HepG2 (cell line): ENCODE measurements around the gene PLCB1. TPM values are rescaled to one million over a fixed set of nuclear protein-coding genes. Genes with fewer than 3 reads are reported as not detected.

Source experiments
- CEBPG ChIP-seq: IDR thresholded peaks from 2 replicates; pipeline ENCODE4 v1.6.1; 2016
- ETV6 ChIP-seq: sonication (generic); formaldehyde crosslinking; conservative IDR thresholded peaks from 2 replicates; pipeline ENCODE4 v1.4.0; 2020; ENCODE audit warnings: missing genetic modification reagents
- HDAC2 ChIP-seq: sonication (generic); formaldehyde crosslinking; IDR thresholded peaks from 2 replicates; pipeline ENCODE4 v1.4.0; 2020; ENCODE audit warnings: missing genetic modification reagents
- TAF1 ChIP-seq: sonication (generic); formaldehyde crosslinking; IDR thresholded peaks from 2 replicates; pipeline ENCODE4 v1.4.0; 2020; ENCODE audit warnings: missing genetic modification reagents
- ZNF281 ChIP-seq: sonication (generic); formaldehyde crosslinking; IDR thresholded peaks from 2 replicates; pipeline ENCODE4 v1.4.0; 2020; ENCODE audit warnings: missing genetic modification reagents, borderline replicate concordance
- ZNF629 ChIP-seq: sonication (generic); formaldehyde crosslinking; conservative IDR thresholded peaks from 2 replicates; pipeline ENCODE4 v1.5.0; 2020; ENCODE audit warnings: missing genetic modification reagents
- ZNF687 ChIP-seq: sonication (generic); formaldehyde crosslinking; IDR thresholded peaks from 2 replicates; pipeline ENCODE4 v1.5.1; 2020; ENCODE audit warnings: mild to moderate bottlenecking, missing genetic modification reagents, moderate library complexity
- ZSCAN29 ChIP-seq: sonication (generic); formaldehyde crosslinking; conservative IDR thresholded peaks from 2 replicates; pipeline ENCODE4 v1.4.0; 2020; ENCODE audit warnings: mild to moderate bottlenecking, missing genetic modification reagents
- polyA plus RNA-seq, 8 experiments: library from polyadenylated mRNA; depleted of rRNA in 3 of 8; stranded (reverse) in 7 of 8; unstranded in 1 of 8; fragments of >200 nt; fragmentation: Illumina TruSeq in 4 of 8; extraction: Trizol in 4 of 8; gene quantifications; 2 replicates each; pipeline versions ENCODE4 v1.2.1 to v1.2.3, GENCODE V29; 2011 to 2016; ENCODE audit warnings: low read depth in 4 of 8, missing spikeins in 1 of 8, mixed read lengths in 1 of 8; ENCODE audit not compliant: insufficient read depth in 1 of 8
- total RNA-seq, 5 experiments: library from RNA; depleted of rRNA; stranded (reverse); fragments of >200 nt; fragmentation: Illumina TruSeq; extraction: Trizol; gene quantifications; 2 replicates each; pipeline ENCODE4 v1.2.3, GENCODE V29; 2016; ENCODE audit warnings: low read depth in 1 of 5
- TF ChIP-seq, protein P1 (sequence below), 2 experiments: sonication (generic) in 1 of 2; formaldehyde crosslinking in 1 of 2; IDR thresholded peaks; 2 replicates each; pipeline versions ENCODE4 v1.4.0 to v1.6.1; 2018 to 2020; ENCODE audit warnings: missing genetic modification reagents in 2 of 2, borderline replicate concordance in 1 of 2, low read depth in 1 of 2, mild to moderate bottlenecking in 1 of 2, missing biosample characterization in 1 of 2
- TF ChIP-seq, protein P2 (sequence below): IDR thresholded peaks from 2 replicates; pipeline ENCODE4 v1.6.1; 2016; ENCODE audit warnings: low read depth
- TF ChIP-seq, protein P3 (sequence below): sonication (generic); formaldehyde crosslinking; IDR thresholded peaks from 2 replicates; pipeline ENCODE4 v1.4.0; 2020; ENCODE audit warnings: missing genetic modification reagents, borderline replicate concordance
- TF ChIP-seq, protein P4 (sequence below): IDR thresholded peaks from 2 replicates; pipeline ENCODE4 v1.4.0; 2020; ENCODE audit warnings: mild to moderate bottlenecking, missing genetic modification reagents

PLCB1 gene
- total and polyA plus RNA-seq, 2 of the 13 experiments (the other 11 are each of a cell fraction or from before 2014, with no cell fraction given) = 42.4 to 55.9 TPM

GRCh38 chr20:8114612-8115011 lies 17.5 kb upstream of the PLCB1 start (continued):
- TF ChIP-seq, protein P1, sequence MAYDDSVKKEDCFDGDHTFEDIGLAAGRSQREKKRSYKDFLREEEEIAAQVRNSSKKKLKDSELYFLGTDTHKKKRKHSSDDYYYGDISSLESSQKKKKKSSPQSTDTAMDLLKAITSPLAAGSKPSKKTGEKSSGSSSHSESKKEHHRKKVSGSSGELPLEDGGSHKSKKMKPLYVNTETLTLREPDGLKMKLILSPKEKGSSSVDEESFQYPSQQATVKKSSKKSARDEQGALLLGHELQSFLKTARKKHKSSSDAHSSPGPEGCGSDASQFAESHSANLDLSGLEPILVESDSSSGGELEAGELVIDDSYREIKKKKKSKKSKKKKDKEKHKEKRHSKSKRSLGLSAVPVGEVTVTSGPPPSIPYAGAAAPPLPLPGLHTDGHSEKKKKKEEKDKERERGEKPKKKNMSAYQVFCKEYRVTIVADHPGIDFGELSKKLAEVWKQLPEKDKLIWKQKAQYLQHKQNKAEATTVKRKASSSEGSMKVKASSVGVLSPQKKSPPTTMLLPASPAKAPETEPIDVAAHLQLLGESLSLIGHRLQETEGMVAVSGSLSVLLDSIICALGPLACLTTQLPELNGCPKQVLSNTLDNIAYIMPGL (CRISPR knock-in tag; IDR thresholded peaks at IDR 0.05; ENCODE audit: borderline replicate concordance in 1 of 2, low read depth in 1 of 2) = peak in 1 of 2 experiments; percentile 43; a peak in 1 of 4 replicates
- TF ChIP-seq HDAC2 (CRISPR knock-in tag) = 0 out of 2 replicates have a peak, but pooled peaks have one; percentile 10
- TF ChIP-seq, protein P2, sequence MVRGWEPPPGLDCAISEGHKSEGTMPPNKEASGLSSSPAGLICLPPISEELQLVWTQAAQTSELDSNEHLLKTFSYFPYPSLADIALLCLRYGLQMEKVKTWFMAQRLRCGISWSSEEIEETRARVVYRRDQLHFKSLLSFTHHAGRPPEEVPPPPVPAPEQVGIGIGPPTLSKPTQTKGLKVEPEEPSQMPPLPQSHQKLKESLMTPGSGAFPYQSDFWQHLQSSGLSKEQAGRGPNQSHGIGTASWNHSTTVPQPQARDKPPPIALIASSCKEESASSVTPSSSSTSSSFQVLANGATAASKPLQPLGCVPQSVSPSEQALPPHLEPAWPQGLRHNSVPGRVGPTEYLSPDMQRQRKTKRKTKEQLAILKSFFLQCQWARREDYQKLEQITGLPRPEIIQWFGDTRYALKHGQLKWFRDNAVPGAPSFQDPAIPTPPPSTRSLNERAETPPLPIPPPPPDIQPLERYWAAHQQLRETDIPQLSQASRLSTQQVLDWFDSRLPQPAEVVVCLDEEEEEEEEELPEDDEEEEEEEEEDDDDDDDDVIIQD (CRISPR knock-in tag) = peak; percentile 56; the same call in 1 of the 2 replicates
- TF ChIP-seq ZNF281 (CRISPR knock-in tag) = peak; percentile 88; the same call in 1 of the 2 replicates
- peak; percentile 81 for TF ChIP-seq ZNF687 (CRISPR knock-in tag)
- TF ChIP-seq, protein P3, sequence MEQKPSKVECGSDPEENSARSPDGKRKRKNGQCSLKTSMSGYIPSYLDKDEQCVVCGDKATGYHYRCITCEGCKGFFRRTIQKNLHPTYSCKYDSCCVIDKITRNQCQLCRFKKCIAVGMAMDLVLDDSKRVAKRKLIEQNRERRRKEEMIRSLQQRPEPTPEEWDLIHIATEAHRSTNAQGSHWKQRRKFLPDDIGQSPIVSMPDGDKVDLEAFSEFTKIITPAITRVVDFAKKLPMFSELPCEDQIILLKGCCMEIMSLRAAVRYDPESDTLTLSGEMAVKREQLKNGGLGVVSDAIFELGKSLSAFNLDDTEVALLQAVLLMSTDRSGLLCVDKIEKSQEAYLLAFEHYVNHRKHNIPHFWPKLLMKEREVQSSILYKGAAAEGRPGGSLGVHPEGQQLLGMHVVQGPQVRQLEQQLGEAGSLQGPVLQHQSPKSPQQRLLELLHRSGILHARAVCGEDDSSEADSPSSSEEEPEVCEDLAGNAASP = peak; percentile 33; the same call in 1 of the 2 replicates
- TF ChIP-seq ETV6 (CRISPR knock-in tag) = 0 out of 2 replicates have a peak, but pooled peaks have one; percentile 18
- TF ChIP-seq, protein P4, sequence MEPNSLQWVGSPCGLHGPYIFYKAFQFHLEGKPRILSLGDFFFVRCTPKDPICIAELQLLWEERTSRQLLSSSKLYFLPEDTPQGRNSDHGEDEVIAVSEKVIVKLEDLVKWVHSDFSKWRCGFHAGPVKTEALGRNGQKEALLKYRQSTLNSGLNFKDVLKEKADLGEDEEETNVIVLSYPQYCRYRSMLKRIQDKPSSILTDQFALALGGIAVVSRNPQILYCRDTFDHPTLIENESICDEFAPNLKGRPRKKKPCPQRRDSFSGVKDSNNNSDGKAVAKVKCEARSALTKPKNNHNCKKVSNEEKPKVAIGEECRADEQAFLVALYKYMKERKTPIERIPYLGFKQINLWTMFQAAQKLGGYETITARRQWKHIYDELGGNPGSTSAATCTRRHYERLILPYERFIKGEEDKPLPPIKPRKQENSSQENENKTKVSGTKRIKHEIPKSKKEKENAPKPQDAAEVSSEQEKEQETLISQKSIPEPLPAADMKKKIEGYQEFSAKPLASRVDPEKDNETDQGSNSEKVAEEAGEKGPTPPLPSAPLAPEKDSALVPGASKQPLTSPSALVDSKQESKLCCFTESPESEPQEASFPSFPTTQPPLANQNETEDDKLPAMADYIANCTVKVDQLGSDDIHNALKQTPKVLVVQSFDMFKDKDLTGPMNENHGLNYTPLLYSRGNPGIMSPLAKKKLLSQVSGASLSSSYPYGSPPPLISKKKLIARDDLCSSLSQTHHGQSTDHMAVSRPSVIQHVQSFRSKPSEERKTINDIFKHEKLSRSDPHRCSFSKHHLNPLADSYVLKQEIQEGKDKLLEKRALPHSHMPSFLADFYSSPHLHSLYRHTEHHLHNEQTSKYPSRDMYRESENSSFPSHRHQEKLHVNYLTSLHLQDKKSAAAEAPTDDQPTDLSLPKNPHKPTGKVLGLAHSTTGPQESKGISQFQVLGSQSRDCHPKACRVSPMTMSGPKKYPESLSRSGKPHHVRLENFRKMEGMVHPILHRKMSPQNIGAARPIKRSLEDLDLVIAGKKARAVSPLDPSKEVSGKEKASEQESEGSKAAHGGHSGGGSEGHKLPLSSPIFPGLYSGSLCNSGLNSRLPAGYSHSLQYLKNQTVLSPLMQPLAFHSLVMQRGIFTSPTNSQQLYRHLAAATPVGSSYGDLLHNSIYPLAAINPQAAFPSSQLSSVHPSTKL (CRISPR knock-in tag) = peak; percentile 56; the same call in 1 of the 2 replicates
- TF ChIP-seq ZNF629 (CRISPR knock-in tag) = 0 out of 2 replicates have a peak, but pooled peaks have one; percentile 21
- TF ChIP-seq ZSCAN29 (CRISPR knock-in tag) = 0 out of 2 replicates have a peak, but pooled peaks have one; percentile 28
- TF ChIP-seq CEBPG (CRISPR knock-in tag) = peak; percentile 72
- TF ChIP-seq TAF1 (CRISPR knock-in tag) = peak; percentile 70; the same call in 1 of the 2 replicates
